ENCODE results near the gene SOX8.

Gene SOX8

GRCh38 chr16:977081-977701 is 4.4 kb upstream of the SOX8 start:
- TF ChIP-seq GATA2 (IDR thresholded peaks at IDR 0.05; ENCODE audit: low read depth, low read length) (no peak), GATA3 (IDR thresholded peaks at IDR 0.05; ENCODE audit: low read depth, low read length) (no peak)

GRCh38 chr16:977896-978295 is 3.7 kb upstream of the SOX8 start:
- TF ChIP-seq GATA2 (IDR thresholded peaks at IDR 0.05; ENCODE audit: low read depth, low read length) (no peak), GATA3 (IDR thresholded peaks at IDR 0.05; ENCODE audit: low read depth, low read length) (no peak)

GRCh38 chr16:978403-978802 is 3.2 kb upstream of the SOX8 start:
- TF ChIP-seq GATA2 (IDR thresholded peaks at IDR 0.05; ENCODE audit: low read depth, low read length): no peak
- TF ChIP-seq GATA3 (IDR thresholded peaks at IDR 0.05; ENCODE audit: low read depth, low read length): no peak

- no peak for TF ChIP-seq GATA2 (IDR thresholded peaks at IDR 0.05; ENCODE audit: low read depth, low read length)
- TF ChIP-seq GATA3 (IDR thresholded peaks at IDR 0.05; ENCODE audit: low read depth, low read length): no peak
These were observed 2.4 kb upstream of the SOX8 start for GRCh38 chr16:979147-979546.

GRCh38 chr16:979859-980594 is 1.5 kb upstream of the SOX8 start:
- TF ChIP-seq GATA3 (IDR thresholded peaks at IDR 0.05; ENCODE audit: low read depth, low read length): no peak

- no peak for TF ChIP-seq GATA2 (IDR thresholded peaks at IDR 0.05; ENCODE audit: low read depth, low read length)
These were observed 1.0 kb upstream of the SOX8 start for GRCh38 chr16:980595-980854.

- no peak for TF ChIP-seq GATA3 (IDR thresholded peaks at IDR 0.05; ENCODE audit: low read depth, low read length)
These were observed 824 bp downstream of the SOX8 start for GRCh38 chr16:982145-983043.

- TF ChIP-seq GATA2 (IDR thresholded peaks at IDR 0.05; ENCODE audit: low read depth, low read length) (no peak), GATA3 (IDR thresholded peaks at IDR 0.05; ENCODE audit: low read depth, low read length) (no peak)
These were observed 1.8 kb downstream of the SOX8 start for GRCh38 chr16:983044-984030.

- TF ChIP-seq GATA3 (IDR thresholded peaks at IDR 0.05; ENCODE audit: low read depth, low read length) (no peak), GATA2 (IDR thresholded peaks at IDR 0.05; ENCODE audit: low read depth, low read length) (no peak)
These were observed 2.6 kb downstream of the SOX8 start for GRCh38 chr16:984121-984694.

GRCh38 chr16:984736-985636 is 3.4 kb downstream of the SOX8 start:
- no peak for TF ChIP-seq GATA2 (IDR thresholded peaks at IDR 0.05; ENCODE audit: low read depth, low read length)

- no peak for TF ChIP-seq GATA3 (IDR thresholded peaks at IDR 0.05; ENCODE audit: low read depth, low read length)
- no peak for TF ChIP-seq GATA2 (IDR thresholded peaks at IDR 0.05; ENCODE audit: low read depth, low read length)
These were observed 4.3 kb downstream of the SOX8 start for GRCh38 chr16:985646-986400.

GRCh38 chr16:986411-986810 is 4.8 kb downstream of the SOX8 start:
- TF ChIP-seq GATA2 (IDR thresholded peaks at IDR 0.05; ENCODE audit: low read depth, low read length) (no peak), GATA3 (IDR thresholded peaks at IDR 0.05; ENCODE audit: low read depth, low read length) (no peak)
